ENCODE measurements around the gene SLC12A2.

SLC12A2 gene

DNA sequence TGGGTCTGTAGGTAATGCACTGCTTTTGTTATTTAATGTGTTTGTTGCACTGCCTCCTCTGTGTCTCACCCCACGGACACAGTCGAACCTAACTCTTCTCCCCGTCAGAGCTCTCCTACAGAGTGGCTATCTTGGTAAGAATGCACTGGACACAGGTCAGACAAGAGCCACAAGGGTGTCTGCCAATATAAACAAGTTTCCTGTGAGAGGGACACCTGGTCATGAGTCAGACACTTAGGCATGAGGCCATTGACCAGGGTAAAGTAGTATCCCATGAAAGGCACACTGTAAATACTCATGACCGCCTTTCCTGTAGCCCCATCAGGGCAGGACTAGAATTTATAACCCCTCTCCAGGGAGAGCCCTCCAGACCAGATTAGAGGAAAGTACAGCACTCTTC is 115.5 kb downstream of the SLC12A2 start:
- no peaks in the 10 kb centered on the region for H3K79me2 ChIP-seq (ENCODE audit: control insufficient read depth, insufficient read depth, low read length, unreplicated experiment)

DNA sequence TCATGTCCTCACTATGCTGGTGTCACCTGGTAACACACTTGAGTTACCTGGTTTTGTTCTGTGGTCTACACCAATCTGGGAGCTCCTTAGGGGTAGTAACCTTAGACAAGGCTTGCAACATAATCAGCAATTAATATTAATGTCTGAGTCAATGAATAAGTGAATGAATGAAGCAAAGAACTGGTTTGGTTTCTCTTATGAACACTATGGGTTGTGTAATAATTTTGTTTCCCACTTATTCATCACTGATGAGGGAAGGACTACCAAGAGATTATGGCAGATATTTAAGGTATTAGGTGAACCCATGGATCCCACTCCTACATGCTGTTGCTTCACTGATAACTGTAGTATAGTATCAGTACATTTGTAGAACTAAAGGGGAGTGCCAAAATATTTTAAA is 116.0 kb downstream of the SLC12A2 start:
- Histone ChIP-seq H3K27ac (ENCODE audit: low read depth, low read length) (no peak overlapping the region), H2AFZ (ENCODE audit: low read length, unreplicated experiment) (no peak overlapping the region), H3K79me2 (ENCODE audit: control insufficient read depth, insufficient read depth, low read length, unreplicated experiment) (no peaks in the 10 kb centered on the region)

More for the DNA sequence above, 115.5 kb downstream of the SLC12A2 start:
- Histone ChIP-seq H3K27ac (ENCODE audit: low read depth, low read length) (no peak overlapping the region), H3K4me3 (ENCODE audit: low read depth, low read length) (no peak overlapping the region), H3K4me1 (ENCODE audit: control insufficient read depth, insufficient read depth, low read length, unreplicated experiment) (peaks cover 5% of the 10 kb centered on the region), H3K36me3 (ENCODE audit: insufficient read depth, low read length) (no peaks in the 10 kb centered on the region), H2AFZ (ENCODE audit: low read length, unreplicated experiment) (no peak overlapping the region), H3K27me3 (ENCODE audit: insufficient read depth, low read length) (no peaks in the 10 kb centered on the region)

DNA sequence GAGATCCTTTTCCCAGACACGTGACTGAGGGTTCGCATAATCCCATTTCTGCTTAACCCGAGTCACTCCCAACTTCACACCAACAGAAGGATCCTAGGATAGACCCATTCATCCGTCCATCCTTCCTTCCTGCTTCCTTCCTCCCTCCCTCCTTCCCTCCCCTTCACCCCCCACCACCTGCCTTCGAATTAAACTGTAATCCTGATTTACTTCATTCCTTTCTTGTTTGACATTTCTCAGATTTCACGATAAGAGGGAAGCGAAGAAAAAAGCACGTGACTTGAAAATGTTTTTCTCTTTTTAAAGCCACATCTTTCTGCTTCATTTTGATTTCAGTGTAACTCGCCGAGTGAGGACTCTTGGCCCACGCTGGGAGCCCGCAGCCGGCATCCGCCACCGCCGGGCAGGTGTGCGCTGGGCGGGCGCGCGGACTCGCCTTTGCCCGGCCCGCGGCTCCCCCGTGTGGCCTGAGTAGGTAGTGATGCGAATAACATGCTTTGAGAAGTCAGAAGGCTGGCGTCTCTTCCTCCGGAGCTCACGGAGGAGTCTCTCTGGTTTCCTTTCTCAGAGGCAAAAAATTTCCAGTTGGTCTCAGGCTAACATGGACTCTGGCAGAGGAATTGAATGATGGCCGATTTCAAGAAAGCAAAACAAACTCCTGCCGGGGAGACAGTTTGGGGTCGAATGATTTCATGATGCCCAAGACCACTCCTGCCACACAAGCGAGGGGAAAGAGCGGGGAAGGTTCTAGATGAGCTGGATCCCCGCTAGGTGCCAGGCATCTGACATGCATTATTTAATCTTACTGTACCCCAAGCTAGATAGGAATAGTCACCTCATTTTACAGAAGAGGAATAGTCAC is 117.7 kb downstream of the SLC12A2 start:
- no peak overlapping the region for H3K27ac ChIP-seq (ENCODE audit: low read depth, low read length)
- H2AFZ ChIP-seq (ENCODE audit: low read length, unreplicated experiment) = no peak overlapping the region
- H3K4me3 ChIP-seq (ENCODE audit: low read depth, low read length) = peak overlapping the region; percentile 69
- no peaks in the 10 kb centered on the region for H3K36me3 ChIP-seq (ENCODE audit: insufficient read depth, low read length)
- no peaks in the 10 kb centered on the region for H3K79me2 ChIP-seq (ENCODE audit: control insufficient read depth, insufficient read depth, low read length, unreplicated experiment)
- no peaks in the 10 kb centered on the region for H3K27me3 ChIP-seq (ENCODE audit: insufficient read depth, low read length)
- peaks cover 9% of the 10 kb centered on the region for H3K4me1 ChIP-seq (ENCODE audit: control insufficient read depth, insufficient read depth, low read length, unreplicated experiment)

More for the DNA sequence above, 116.0 kb downstream of the SLC12A2 start:
- Histone ChIP-seq H3K36me3 (ENCODE audit: insufficient read depth, low read length) (no peaks in the 10 kb centered on the region), H3K27me3 (ENCODE audit: insufficient read depth, low read length) (no peaks in the 10 kb centered on the region), H3K4me1 (ENCODE audit: control insufficient read depth, insufficient read depth, low read length, unreplicated experiment) (peaks cover 7% of the 10 kb centered on the region), H3K4me3 (ENCODE audit: low read depth, low read length) (no peak overlapping the region)

DNA sequence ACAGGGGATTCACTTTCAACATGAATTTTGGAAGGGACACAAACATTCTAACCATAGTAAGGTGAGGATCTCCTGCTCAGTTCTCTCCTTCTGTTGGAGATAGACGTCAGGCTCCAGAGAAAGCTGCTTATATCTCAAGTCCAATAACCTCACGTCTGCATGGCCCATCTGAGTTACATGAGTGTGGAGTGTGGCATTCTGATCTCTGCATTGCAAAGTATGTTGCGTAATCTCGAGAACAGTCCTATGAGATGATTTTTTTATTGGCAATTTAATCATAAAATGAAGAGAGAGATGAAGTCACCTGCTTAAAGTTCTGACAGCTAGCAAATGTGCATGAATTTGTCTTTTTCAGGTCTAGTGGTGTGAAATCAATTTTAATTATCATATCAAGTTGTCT is 118.8 kb downstream of the SLC12A2 start:
- Histone ChIP-seq H3K4me1 (ENCODE audit: control insufficient read depth, insufficient read depth, low read length, unreplicated experiment) (peaks cover 9% of the 10 kb centered on the region), H3K36me3 (ENCODE audit: insufficient read depth, low read length) (no peaks in the 10 kb centered on the region), H2AFZ (ENCODE audit: low read length, unreplicated experiment) (no peak overlapping the region), H3K27me3 (ENCODE audit: insufficient read depth, low read length) (no peaks in the 10 kb centered on the region), H3K27ac (ENCODE audit: low read depth, low read length) (no peak overlapping the region), H3K4me3 (ENCODE audit: low read depth, low read length) (no peak overlapping the region), H3K79me2 (ENCODE audit: control insufficient read depth, insufficient read depth, low read length, unreplicated experiment) (no peaks in the 10 kb centered on the region)

DNA sequence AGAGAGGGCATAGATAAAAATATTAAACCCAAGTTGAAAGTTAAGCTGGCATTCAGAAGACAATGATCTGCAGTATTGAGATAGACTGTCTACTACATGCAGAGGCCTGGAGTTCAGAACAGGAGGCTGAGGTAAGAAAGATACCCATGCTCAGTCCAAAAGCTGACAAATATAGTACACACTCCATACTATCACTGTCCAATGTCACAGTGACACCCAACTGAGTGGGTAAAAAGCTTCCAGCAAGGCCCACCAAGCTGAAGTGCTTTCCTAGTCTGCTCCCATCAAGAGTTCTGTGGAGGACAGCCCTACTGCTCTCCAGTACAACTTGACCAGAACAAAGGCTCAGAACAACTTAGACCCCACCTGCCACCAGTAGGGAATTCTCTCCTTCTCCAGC is 124.9 kb downstream of the SLC12A2 start:
- H3K27me3 ChIP-seq (ENCODE audit: insufficient read depth, low read length) = no peaks in the 10 kb centered on the region
- H3K27ac ChIP-seq (ENCODE audit: low read depth, low read length) = no peak overlapping the region
- H3K79me2 ChIP-seq (ENCODE audit: control insufficient read depth, insufficient read depth, low read length, unreplicated experiment) = no peaks in the 10 kb centered on the region
- no peaks in the 10 kb centered on the region for H3K36me3 ChIP-seq (ENCODE audit: insufficient read depth, low read length)
- H3K4me3 ChIP-seq (ENCODE audit: low read depth, low read length) = no peak overlapping the region
- no peak overlapping the region for H2AFZ ChIP-seq (ENCODE audit: low read length, unreplicated experiment)
- peaks cover 4% of the 10 kb centered on the region for H3K4me1 ChIP-seq (ENCODE audit: control insufficient read depth, insufficient read depth, low read length, unreplicated experiment)

DNA sequence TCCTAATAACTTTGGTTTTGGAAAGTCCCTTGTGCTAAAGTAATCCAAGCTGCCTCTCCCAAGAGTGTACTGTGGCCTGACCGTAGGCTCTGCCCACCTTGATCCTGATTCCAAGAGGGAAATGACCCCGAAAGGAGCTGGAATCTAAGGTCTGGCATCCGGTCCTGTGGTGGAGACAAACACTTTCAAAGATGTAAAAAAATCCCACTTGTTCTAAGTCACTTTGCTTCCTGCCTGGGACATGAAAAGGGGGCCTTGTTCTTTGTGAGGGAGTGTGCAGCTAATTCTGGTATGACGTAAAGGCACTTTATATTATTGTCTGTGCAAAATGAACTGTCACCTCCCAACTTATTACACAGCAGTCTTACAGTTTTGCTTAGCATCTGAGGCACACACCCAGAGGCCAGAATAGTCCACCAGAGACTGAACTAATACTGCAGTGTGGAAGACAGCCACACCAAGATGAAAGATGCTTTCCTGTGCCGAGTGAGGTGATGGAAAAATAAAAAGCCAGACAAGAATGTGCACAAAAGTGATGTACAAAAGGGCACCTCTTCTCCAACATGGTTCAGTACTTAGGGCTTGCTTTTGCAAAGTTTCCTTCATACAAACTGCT is 128.7 kb downstream of the SLC12A2 start:
- no peak overlapping the region for H2AFZ ChIP-seq (ENCODE audit: low read length, unreplicated experiment)
- H3K27me3 ChIP-seq (ENCODE audit: insufficient read depth, low read length) = no peaks in the 10 kb centered on the region
- no peaks in the 10 kb centered on the region for H3K79me2 ChIP-seq (ENCODE audit: control insufficient read depth, insufficient read depth, low read length, unreplicated experiment)
- no peaks in the 10 kb centered on the region for H3K36me3 ChIP-seq (ENCODE audit: insufficient read depth, low read length)
- H3K27ac ChIP-seq (ENCODE audit: low read depth, low read length) = no peak overlapping the region
- no peak overlapping the region for H3K4me3 ChIP-seq (ENCODE audit: low read depth, low read length)
- peaks cover 4% of the 10 kb centered on the region for H3K4me1 ChIP-seq (ENCODE audit: control insufficient read depth, insufficient read depth, low read length, unreplicated experiment)

DNA sequence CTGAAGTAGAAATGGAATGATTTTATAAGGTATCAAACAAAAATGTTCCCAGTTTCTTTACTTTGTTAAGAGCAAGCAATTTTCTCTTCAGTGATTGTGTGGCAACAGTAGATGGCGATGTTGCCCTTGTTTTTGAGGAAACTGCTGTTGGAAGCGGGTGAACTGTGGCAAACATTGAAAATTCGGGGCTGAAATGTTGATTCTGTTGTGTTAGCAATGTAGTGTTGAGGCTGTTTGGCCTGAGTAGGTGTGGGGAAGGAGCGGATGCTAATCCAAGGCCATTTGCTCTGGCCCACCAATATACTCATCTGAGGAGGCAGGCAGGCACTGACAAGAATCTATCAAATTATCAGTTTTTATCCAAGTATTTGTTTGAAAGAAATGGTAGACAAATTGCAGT is 129.8 kb downstream of the SLC12A2 start:
- H3K79me2 ChIP-seq (ENCODE audit: control insufficient read depth, insufficient read depth, low read length, unreplicated experiment) = no peaks in the 10 kb centered on the region
- no peak overlapping the region for H3K4me3 ChIP-seq (ENCODE audit: low read depth, low read length)
- H3K27ac ChIP-seq (ENCODE audit: low read depth, low read length) = no peak overlapping the region
- peaks cover 4% of the 10 kb centered on the region for H3K4me1 ChIP-seq (ENCODE audit: control insufficient read depth, insufficient read depth, low read length, unreplicated experiment)
- peak overlapping the region; percentile 59 for H2AFZ ChIP-seq (ENCODE audit: low read length, unreplicated experiment)
- H3K27me3 ChIP-seq (ENCODE audit: insufficient read depth, low read length) = no peaks in the 10 kb centered on the region
- H3K36me3 ChIP-seq (ENCODE audit: insufficient read depth, low read length) = no peaks in the 10 kb centered on the region

DNA sequence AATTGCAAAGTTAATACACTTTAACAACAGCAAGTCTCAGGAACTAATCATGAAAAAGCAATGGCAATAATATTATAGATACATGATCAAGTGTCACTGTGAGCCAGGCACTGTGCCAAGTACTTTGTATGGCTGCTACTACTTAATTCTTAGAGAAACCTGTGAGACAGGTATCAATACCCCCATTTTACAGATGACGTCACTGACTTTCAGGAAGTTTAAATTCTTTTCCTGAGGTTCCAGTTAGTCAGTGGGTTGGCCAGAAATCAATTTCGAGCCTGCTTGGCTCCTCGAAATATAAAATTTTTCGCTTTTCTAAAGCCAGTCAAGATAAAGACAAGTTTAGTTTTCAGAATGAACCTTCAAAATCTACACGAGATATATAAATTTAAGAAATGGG is 130.3 kb downstream of the SLC12A2 start:
- Histone ChIP-seq H3K27me3 (ENCODE audit: insufficient read depth, low read length) (no peaks in the 10 kb centered on the region), H3K79me2 (ENCODE audit: control insufficient read depth, insufficient read depth, low read length, unreplicated experiment) (no peaks in the 10 kb centered on the region), H2AFZ (ENCODE audit: low read length, unreplicated experiment) (no peak overlapping the region), H3K4me1 (ENCODE audit: control insufficient read depth, insufficient read depth, low read length, unreplicated experiment) (peaks cover 4% of the 10 kb centered on the region), H3K4me3 (ENCODE audit: low read depth, low read length) (no peak overlapping the region), H3K27ac (ENCODE audit: low read depth, low read length) (no peak overlapping the region), H3K36me3 (ENCODE audit: insufficient read depth, low read length) (no peaks in the 10 kb centered on the region)

DNA sequence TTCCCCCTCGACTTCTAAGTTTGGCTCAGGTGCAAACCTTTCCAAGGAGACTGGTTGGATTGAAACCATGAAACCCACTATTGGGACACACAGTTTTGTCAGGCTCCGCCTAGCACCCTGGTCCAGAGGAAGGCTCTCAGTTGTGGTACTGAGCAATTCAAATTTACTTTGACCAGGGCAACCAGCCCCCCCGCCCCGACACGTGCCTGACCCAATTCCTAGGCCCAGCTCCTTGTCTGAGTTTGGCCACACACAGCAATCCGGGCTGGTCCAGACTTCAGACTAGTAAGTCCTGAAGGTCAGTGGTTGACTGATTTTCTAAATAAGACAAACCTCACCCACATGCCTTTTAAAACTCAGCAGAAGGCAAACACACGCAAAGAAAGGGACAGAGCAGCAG is 132.7 kb downstream of the SLC12A2 start:
- Histone ChIP-seq H3K79me2 (ENCODE audit: control insufficient read depth, insufficient read depth, low read length, unreplicated experiment) (no peaks in the 10 kb centered on the region), H3K4me3 (ENCODE audit: low read depth, low read length) (no peak overlapping the region), H3K36me3 (ENCODE audit: insufficient read depth, low read length) (no peaks in the 10 kb centered on the region), H3K4me1 (ENCODE audit: control insufficient read depth, insufficient read depth, low read length, unreplicated experiment) (peaks cover 4% of the 10 kb centered on the region), H3K27ac (ENCODE audit: low read depth, low read length) (no peak overlapping the region), H2AFZ (ENCODE audit: low read length, unreplicated experiment) (no peak overlapping the region), H3K27me3 (ENCODE audit: insufficient read depth, low read length) (no peaks in the 10 kb centered on the region)

DNA sequence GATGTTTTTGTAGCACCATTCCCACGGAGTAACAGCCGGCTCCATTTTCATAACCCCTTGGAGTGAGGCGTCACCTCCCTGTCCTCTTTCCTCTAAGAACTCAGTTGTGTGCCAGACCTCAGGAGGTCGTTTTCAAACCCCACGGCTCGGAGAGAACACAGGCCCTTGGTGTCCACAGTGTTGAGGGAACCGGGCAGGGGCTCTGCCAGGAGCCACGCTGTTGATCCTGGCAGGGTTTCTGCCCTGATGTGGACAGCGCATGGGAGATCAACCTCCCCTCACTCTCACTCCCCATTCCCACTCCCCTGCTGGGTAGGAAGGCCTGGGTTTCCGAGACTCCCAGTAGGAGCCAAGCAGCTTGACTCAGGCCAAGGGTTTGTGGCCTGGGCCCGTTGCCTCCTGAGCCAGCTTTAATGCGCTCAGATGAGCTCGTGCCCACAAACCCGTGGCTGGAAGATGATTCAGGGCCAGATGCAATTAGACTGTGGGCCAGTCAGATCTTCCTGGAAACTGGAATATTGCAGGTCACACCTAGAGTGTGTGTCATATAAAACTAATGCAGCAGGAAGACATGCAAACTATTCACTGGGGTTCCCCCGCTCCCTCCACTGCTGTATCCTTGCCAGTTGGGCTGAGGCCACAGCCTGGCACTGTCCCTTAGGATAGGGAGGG is 133.4 kb downstream of the SLC12A2 start:
- no peaks in the 10 kb centered on the region for H3K79me2 ChIP-seq (ENCODE audit: control insufficient read depth, insufficient read depth, low read length, unreplicated experiment)
- H3K4me3 ChIP-seq (ENCODE audit: low read depth, low read length) = no peak overlapping the region
- H2AFZ ChIP-seq (ENCODE audit: low read length, unreplicated experiment) = no peak overlapping the region
- peaks cover 4% of the 10 kb centered on the region for H3K4me1 ChIP-seq (ENCODE audit: control insufficient read depth, insufficient read depth, low read length, unreplicated experiment)
- H3K27me3 ChIP-seq (ENCODE audit: insufficient read depth, low read length) = no peaks in the 10 kb centered on the region
- H3K36me3 ChIP-seq (ENCODE audit: insufficient read depth, low read length) = no peaks in the 10 kb centered on the region
- no peak overlapping the region for H3K27ac ChIP-seq (ENCODE audit: low read depth, low read length)
